A673 (cell line): Measurements from ENCODE around the gene PRR5.

ENCODE experiments used
- EZH2 ChIP-seq: fragments of 200-600 bp; sonication (generic); IDR thresholded peaks from 2 replicates; pipeline ENCODE4 v1.6.1; 2017; ENCODE audit warnings: borderline replicate concordance, low read depth, mild to moderate bottlenecking, mixed read lengths, antibody characterized with exemption, low read length; ENCODE audit not compliant: poor library complexity, severe bottlenecking
- TF ChIP-seq, protein P1 (sequence below): fragments of 300-800, 200-600 bp; sonication (generic); conservative IDR thresholded peaks from 2 replicates; pipeline ENCODE4 v1.5.1; 2017; ENCODE audit warnings: low read depth, mild to moderate bottlenecking, antibody characterized with exemption, low read length, moderate library complexity, mixed read lengths

DNA sequence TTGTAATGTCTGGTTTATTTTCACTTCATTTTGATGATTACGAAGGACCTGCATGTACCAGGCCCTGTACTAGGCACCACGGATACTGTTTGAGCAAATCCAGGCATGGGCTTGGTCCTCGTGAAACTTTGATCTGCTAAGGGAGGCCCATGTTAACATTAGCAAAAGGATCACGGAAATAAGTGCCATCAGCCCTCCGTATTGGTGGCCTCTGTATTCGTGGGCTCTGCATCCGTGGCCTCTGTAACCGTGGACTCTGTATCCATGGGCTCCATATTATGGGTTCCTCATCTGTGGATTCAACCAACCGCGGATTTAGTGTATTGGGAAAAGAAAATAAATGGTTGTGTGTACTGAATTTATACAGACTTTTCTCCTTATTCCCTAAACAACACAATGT lies 59.0 kb downstream of the PRR5 start:
- TF ChIP-seq, protein P1, sequence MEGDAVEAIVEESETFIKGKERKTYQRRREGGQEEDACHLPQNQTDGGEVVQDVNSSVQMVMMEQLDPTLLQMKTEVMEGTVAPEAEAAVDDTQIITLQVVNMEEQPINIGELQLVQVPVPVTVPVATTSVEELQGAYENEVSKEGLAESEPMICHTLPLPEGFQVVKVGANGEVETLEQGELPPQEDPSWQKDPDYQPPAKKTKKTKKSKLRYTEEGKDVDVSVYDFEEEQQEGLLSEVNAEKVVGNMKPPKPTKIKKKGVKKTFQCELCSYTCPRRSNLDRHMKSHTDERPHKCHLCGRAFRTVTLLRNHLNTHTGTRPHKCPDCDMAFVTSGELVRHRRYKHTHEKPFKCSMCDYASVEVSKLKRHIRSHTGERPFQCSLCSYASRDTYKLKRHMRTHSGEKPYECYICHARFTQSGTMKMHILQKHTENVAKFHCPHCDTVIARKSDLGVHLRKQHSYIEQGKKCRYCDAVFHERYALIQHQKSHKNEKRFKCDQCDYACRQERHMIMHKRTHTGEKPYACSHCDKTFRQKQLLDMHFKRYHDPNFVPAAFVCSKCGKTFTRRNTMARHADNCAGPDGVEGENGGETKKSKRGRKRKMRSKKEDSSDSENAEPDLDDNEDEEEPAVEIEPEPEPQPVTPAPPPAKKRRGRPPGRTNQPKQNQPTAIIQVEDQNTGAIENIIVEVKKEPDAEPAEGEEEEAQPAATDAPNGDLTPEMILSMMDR = no peak
- TF ChIP-seq EZH2 = no peak
